ENCODE results near the gene TLR8. TPM values are rescaled to one million over a fixed set of nuclear protein-coding genes. Genes with fewer than 3 reads are reported as not detected.

Gene TLR8
- not detected in 2 replicates for total RNA-seq

GRCh38 chrX:12906046-12906761, at the start of gene TLR8:
TSS of gene TLR8 (plus strand) at chrX:12906620. CDS start at chrX:12906707, 87 bp downstream.

GRCh38 chrX:12866451-12867377, 39.7 kb upstream of the TLR8 start, which contains the start of gene TLR7:
TSS of gene TLR7 (plus strand) at chrX:12867072. CDS start at chrX:12867579, 507 bp downstream.

Other genes with a start within 250 kb of the TLR8 start
- 31.1 and 38.9 TPM in 2 replicates for gene PRPS2, start 115.2 kb upstream of the TLR8 start, total RNA-seq
- gene TLR7, start 39.5 kb upstream of the TLR8 start, total RNA-seq, result not detected in 2 replicates
- 15,561 and 16,202 TPM in 2 replicates for gene TMSB4X, start 68.5 kb downstream of the TLR8 start, total RNA-seq
- gene FAM9C, start 138.0 kb downstream of the TLR8 start, total RNA-seq, result not detected in 2 replicates